Thymus (tissue), 11 donors: Measurements from ENCODE around the gene MAP3K8. TPM values are rescaled to one million over a fixed set of nuclear protein-coding genes. Genes with fewer than 3 reads are reported as not detected.

Experiments used
- DNase-seq, 9 donors: peaks; one replicate each; pipeline ENCODE4 v3.0.0-alpha.2; 2013; ENCODE audit warnings: low spot score in 9 of 9, low read depth in 6 of 9, missing footprints in 1 of 9
- H3K27ac ChIP-seq, 2 donors: one replicate each; pipeline ENCODE4 v1.5.1; 2013; ENCODE audit warnings: control low read depth in 1 of 2, low read depth in 1 of 2, low read length in 1 of 2, mild to moderate bottlenecking in 1 of 2, moderate library complexity in 1 of 2
- H3K27me3 ChIP-seq, 2 donors: one replicate each; pipeline ENCODE4 v1.5.1; 2013; ENCODE audit warnings: low read length in 1 of 2; ENCODE audit not compliant: control insufficient read depth in 2 of 2, insufficient read depth in 1 of 2
- H3K36me3 ChIP-seq, 2 donors: one replicate each; pipeline ENCODE4 v1.5.1; 2013; ENCODE audit warnings: low read length in 1 of 2, mild to moderate bottlenecking in 1 of 2, moderate library complexity in 1 of 2; ENCODE audit not compliant: control insufficient read depth in 2 of 2, insufficient read depth in 2 of 2
- H3K4me1 ChIP-seq, 2 donors: one replicate each; pipeline ENCODE4 v1.5.1; 2013; ENCODE audit warnings: low read length in 2 of 2; ENCODE audit not compliant: control insufficient read depth in 2 of 2, insufficient read depth in 2 of 2
- H3K4me3 ChIP-seq, 2 donors: one replicate each; pipeline ENCODE4 v1.5.1; 2013; ENCODE audit warnings: low read length in 2 of 2, control low read depth in 1 of 2, mild to moderate bottlenecking in 1 of 2
- H3K9me3 ChIP-seq, 2 donors: one replicate each; pipeline ENCODE4 v1.5.1; 2013; ENCODE audit warnings: low read length in 1 of 2, mild to moderate bottlenecking in 1 of 2; ENCODE audit not compliant: control insufficient read depth in 2 of 2, insufficient read depth in 1 of 2
- WGBS: extraction: QIAGEN DNeasy Blood & Tissue Kit; methylation state at CpG from one replicate; pipeline ENCODE4 v1.1.7; 2013; 5-methylcytosine and 5-hydroxymethylcytosine counted together
- polyA plus RNA-seq: library from polyadenylated mRNA; stranded (reverse); fragments of 200-250 nt; gene quantifications from one replicate; pipeline ENCODE4 v1.2.3, GENCODE V29; 2013
- total RNA-seq: library from RNA; stranded (reverse); fragments of 120-200 nt; gene quantifications from one replicate; pipeline ENCODE4 v1.2.4, GENCODE V29; 2013
- donor health status: healthy.

The MAP3K8 gene
- total and polyA plus RNA-seq, 2 donors, result 7.5 to 54.3 TPM

DNA sequence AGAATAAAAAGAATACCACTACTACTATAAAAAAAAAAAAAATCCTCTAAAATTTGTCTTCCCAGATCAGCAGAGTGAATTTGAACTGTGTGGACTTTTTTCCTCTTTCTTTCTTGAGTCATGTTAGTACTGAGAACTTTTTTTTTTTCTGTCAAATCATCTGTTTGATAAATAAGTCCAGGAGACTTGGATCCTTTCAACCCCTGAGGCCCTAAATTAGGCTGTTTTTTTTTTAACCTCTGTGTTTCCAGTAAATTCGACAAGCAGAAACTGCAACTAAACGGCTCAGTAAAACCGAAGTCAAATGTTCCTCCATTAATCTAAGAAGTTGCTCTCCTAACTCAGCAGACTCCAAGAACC, 2.7 kb downstream of the MAP3K8 start:
- H3K27ac ChIP-seq, result peak overlapping the region; percentile 36 to 57
- peaks cover 37 to 63% of the 10 kb centered on the region in 2 donors for H3K27me3 ChIP-seq
- H3K9me3 ChIP-seq, result peaks cover 1 to 4% of the 10 kb centered on the region in 2 donors
- H3K4me3 ChIP-seq, result peak overlapping the region in 1 of 2 donors; percentile 28
- 0% methylated on average over 3 of the region's 3 CpGs for WGBS
- peaks cover 18 to 49% of the 10 kb centered on the region in 2 donors for H3K4me1 ChIP-seq
- H3K36me3 ChIP-seq, result no peaks in the 10 kb centered on the region
- no peak for DNase-seq

GRCh38 chr10:30437031-30437841, 3.3 kb downstream of the MAP3K8 start:
- H3K4me1 ChIP-seq, result peaks cover 18 to 44% of the 10 kb centered on the region in 2 donors
- peaks cover 1 to 4% of the 10 kb centered on the region in 2 donors for H3K9me3 ChIP-seq
- H3K27ac ChIP-seq, result peak overlapping the region; percentile 36 to 57
- WGBS, result 19% methylated on average over 13 of the region's 13 CpGs
- H3K36me3 ChIP-seq, result no peaks in the 10 kb centered on the region
- DNase-seq, result peak in 6 of 9 donors; percentile 59 to 84 (median 69)
- H3K4me3 ChIP-seq, result peak overlapping the region in 1 of 2 donors; percentile 28
- peaks cover 35 to 57% of the 10 kb centered on the region in 2 donors for H3K27me3 ChIP-seq

DNA sequence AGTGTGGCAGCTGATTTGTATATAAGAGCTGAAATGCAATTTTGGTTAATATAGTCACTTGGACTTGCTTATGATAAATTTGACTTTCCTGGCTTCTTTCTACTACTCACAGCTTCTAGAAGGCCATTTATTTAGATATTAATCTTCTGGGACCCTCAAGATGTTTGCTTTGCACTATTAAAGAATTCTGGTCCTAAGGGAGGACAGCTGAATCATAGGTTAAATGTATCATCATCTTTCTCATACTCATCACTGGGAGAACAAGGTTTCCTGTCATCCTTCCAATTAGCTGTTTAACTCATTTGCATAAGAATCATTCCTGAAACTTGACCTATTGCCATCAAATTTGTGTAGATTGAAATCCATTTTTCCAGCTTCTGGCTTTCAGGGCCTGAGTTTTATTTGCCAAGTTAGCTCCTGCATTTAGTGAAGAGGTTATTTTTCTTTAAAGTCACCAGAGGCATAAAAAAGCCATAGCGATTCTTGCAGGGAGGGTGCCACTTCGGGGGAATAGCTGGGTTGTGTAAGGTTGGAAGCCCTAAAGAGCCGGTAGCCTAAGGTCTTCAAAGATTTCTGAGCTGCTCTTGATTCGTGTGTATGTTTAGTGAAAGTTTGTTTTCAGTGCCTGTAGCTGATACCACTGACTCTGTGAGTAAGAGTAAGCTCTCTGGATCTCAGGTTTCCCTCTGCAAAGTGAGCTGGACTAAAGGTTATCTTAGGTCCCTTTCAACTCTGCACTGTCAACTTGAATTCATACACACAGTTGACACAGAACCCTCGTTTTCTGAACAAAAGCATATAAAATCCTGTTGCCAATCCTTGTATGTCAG, 4.3 kb downstream of the MAP3K8 start:
- H3K36me3 ChIP-seq, result no peaks in the 10 kb centered on the region
- 77% methylated on average over 5 of the region's 5 CpGs for WGBS
- no peak overlapping the region for H3K27ac ChIP-seq
- peaks cover 29 to 47% of the 10 kb centered on the region in 2 donors for H3K27me3 ChIP-seq
- peaks cover 0 to 1% of the 10 kb centered on the region in 2 donors for H3K9me3 ChIP-seq
- no peak overlapping the region for H3K4me3 ChIP-seq
- no peak for DNase-seq
- peaks cover 18 to 35% of the 10 kb centered on the region in 2 donors for H3K4me1 ChIP-seq

DNA sequence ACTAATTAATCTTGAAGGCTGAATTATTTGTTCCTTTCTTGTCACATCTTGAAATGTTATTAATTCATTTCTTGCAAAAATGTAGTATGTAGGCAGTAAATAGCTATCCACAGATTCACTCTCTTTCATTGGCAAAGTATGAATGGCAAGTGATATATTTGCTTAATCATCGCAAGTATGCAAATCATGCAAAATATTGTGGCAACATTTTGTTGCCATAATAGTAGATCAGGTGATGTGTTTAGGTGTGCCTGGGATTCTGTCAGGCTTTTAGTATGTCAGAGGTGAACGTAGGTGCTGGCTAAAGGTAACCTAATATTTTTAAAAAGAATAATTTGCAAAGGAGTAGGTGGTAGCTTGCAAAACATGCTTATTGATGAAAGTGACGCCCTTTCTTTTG, 5.9 kb downstream of the MAP3K8 start:
- no peak overlapping the region for H3K4me3 ChIP-seq
- no peaks in the 10 kb centered on the region for H3K9me3 ChIP-seq
- H3K27ac ChIP-seq, result no peak overlapping the region
- H3K27me3 ChIP-seq, result peaks cover 16 to 30% of the 10 kb centered on the region in 2 donors
- peaks cover 18 to 22% of the 10 kb centered on the region in 2 donors for H3K4me1 ChIP-seq
- 95% methylated on average over 3 of the region's 3 CpGs for WGBS
- no peaks in the 10 kb centered on the region for H3K36me3 ChIP-seq
- DNase-seq, result no peak

- Histone ChIP-seq H3K36me3 (no peaks in the 10 kb centered on the region), H3K4me3 (no peak overlapping the region), H3K27ac (no peak overlapping the region), H3K9me3 (no peaks in the 10 kb centered on the region), H3K4me1 (peaks cover 9 to 13% of the 10 kb centered on the region in 2 donors), H3K27me3 (peaks cover 4 to 15% of the 10 kb centered on the region in 2 donors)
- 84% methylated on average over 4 of the region's 4 CpGs for WGBS
- no peak for DNase-seq
Measured at GRCh38 chr10:30442019-30442606, 8.1 kb downstream of the MAP3K8 start.

DNA sequence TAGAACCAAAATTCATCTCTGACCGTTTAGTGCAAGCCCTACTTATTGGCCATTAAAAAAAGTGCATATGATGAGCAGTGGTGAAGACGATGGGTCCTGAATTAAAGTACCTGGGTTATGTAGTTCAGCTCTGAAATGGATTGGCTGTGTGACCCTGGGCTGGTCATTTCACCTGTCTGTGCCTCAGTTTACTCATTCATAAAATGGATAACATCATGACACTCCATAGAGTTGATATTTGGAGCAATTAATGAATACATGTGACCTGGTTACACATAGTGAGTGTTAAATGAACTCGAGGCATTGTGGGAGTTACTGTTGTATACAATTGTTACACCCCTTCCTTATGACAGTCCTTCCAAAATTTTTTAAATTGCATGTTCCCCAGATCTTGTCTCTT, 9.1 kb downstream of the MAP3K8 start:
- 96% methylated on average over 3 of the region's 3 CpGs for WGBS
- Histone ChIP-seq H3K36me3 (no peaks in the 10 kb centered on the region), H3K27me3 (peaks cover 4 to 10% of the 10 kb centered on the region in 2 donors), H3K9me3 (no peaks in the 10 kb centered on the region), H3K4me3 (no peak overlapping the region), H3K4me1 (peaks cover 3 to 4% of the 10 kb centered on the region in 2 donors), H3K27ac (no peak overlapping the region)
- no peak for DNase-seq

- Histone ChIP-seq H3K9me3 (no peaks in the 10 kb centered on the region), H3K27me3 (peaks cover 0 to 2% of the 10 kb centered on the region in 2 donors), H3K4me3 (no peak overlapping the region), H3K4me1 (no peaks in the 10 kb centered on the region), H3K27ac (no peak overlapping the region), H3K36me3 (no peaks in the 10 kb centered on the region)
- WGBS, result 91% methylated on average over 2 of the region's 2 CpGs
- DNase-seq, result no peak
Measured at GRCh38 chr10:30445711-30446110, 11.7 kb downstream of the MAP3K8 start.

DNA sequence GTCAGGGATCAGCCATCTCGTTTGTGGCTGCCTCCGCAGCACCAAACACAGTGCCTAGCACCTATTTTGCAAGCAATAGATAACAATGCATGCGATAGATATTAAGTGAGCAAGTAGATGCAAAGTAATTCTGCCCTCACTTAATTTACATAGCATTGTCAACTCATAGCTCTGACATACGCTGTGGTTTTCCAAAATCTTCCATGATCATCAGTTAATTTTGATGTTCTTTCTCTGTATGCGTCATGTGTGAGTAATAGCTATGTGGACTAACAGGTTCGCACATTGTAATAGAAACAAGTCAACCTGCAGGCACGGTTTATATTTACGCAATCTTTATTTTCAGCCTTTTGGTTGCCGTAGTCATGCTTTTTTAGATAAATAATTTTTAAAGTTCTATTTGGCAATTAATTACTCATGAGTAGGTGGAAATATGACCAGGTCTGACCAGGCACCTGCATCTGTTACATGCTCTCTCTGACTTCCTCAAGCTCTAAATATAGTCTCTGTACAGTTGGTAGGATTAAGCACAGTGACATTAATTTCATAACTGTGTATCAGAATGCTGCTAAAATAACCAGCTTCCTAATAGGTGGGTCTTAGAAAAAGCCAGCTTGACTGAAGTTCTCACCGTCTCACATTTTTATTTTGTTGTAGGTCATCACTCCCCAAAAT, 13.3 kb downstream of the MAP3K8 start:
- H3K27me3 ChIP-seq, result no peaks in the 10 kb centered on the region
- H3K36me3 ChIP-seq, result peaks cover 0 to 2% of the 10 kb centered on the region in 2 donors
- 81% methylated on average over 10 of the region's 10 CpGs for WGBS
- H3K27ac ChIP-seq, result no peak overlapping the region
- H3K9me3 ChIP-seq, result no peaks in the 10 kb centered on the region
- H3K4me1 ChIP-seq, result no peaks in the 10 kb centered on the region
- H3K4me3 ChIP-seq, result no peak overlapping the region
- no peak for DNase-seq
